ENCODE data around the gene HMGXB4. TPM values are rescaled to one million over a fixed set of nuclear protein-coding genes. Genes with fewer than 3 reads are reported as not detected.

Gene HMGXB4
- total and polyA plus RNA-seq, 8 donors, result 4.8 to 31.0 (median 13.4) TPM

DNA sequence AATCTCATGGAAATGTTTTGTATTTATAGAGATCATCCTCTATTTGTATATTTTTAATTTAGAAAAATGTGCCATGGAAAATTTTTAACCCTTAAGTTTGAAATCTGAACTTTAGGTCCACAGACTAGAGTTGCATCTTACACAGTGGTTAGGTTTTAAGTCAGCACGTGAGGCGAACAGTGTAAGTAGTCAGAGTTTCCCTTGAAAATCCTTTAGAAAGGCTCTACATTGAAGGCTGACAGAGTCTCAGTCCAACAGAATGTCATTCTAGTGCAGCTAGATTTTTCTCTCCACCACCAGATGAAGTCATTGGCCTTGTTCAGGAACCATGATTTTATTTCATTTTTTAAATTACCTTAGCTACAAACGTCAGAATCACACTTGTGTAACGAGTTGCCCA lies 18.7 kb downstream of the HMGXB4 start:
- H3K4me1 ChIP-seq, result no peaks in the 10 kb centered on the region
- intact Hi-C loops (cut with DNase I; ENCODE audit: low total_unique reads), result no loop called here
- H3K4me3 ChIP-seq, result no peak overlapping the region
- TF ChIP-seq, protein P1, sequence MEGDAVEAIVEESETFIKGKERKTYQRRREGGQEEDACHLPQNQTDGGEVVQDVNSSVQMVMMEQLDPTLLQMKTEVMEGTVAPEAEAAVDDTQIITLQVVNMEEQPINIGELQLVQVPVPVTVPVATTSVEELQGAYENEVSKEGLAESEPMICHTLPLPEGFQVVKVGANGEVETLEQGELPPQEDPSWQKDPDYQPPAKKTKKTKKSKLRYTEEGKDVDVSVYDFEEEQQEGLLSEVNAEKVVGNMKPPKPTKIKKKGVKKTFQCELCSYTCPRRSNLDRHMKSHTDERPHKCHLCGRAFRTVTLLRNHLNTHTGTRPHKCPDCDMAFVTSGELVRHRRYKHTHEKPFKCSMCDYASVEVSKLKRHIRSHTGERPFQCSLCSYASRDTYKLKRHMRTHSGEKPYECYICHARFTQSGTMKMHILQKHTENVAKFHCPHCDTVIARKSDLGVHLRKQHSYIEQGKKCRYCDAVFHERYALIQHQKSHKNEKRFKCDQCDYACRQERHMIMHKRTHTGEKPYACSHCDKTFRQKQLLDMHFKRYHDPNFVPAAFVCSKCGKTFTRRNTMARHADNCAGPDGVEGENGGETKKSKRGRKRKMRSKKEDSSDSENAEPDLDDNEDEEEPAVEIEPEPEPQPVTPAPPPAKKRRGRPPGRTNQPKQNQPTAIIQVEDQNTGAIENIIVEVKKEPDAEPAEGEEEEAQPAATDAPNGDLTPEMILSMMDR (IDR thresholded peaks at IDR 0.05), result no peak
- TF ChIP-seq POLR2A (IDR thresholded peaks at IDR 0.05), result no peak
- H3K9me3 ChIP-seq, result no peaks in the 10 kb centered on the region
- DNase-seq, result no peak
- H3K36me3 ChIP-seq, result peaks cover 5 to 70% (median 59%) of the 10 kb centered on the region in 4 donors
- H3K27ac ChIP-seq, result no peak overlapping the region
- no peaks in the 10 kb centered on the region for H3K27me3 ChIP-seq
- 75 to 86% (median 85%) methylated on average over 4 of the region's 4 CpGs for WGBS, 5 donors

DNA sequence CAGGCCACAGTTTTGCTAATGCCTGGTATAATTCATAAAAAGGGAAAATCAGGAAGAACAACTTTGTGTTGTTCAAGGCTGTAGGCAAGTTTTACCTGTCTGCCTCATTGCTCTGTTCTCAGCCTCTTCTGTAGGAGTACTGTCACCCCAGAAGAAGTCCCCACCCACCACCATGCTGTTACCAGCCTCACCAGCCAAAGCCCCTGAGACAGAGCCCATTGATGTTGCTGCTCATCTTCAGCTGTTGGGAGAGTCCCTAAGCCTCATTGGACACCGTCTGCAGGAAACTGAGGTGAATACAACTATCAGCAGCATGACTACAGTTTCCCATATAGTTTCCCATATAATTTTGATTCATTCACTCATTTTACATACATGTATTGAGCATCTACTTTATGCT lies 30.8 kb downstream of the HMGXB4 start:
- Histone ChIP-seq H3K27ac (no peak overlapping the region), H3K4me1 (no peaks in the 10 kb centered on the region), H3K27me3 (no peaks in the 10 kb centered on the region), H3K4me3 (no peak overlapping the region), H3K9me3 (no peaks in the 10 kb centered on the region), H3K36me3 (peaks cover 30 to 100% (median 95%) of the 10 kb centered on the region in 4 donors)
- intact Hi-C loops (cut with DNase I; ENCODE audit: low total_unique reads), result no loop called here
- 87 to 100% (median 92%) methylated on average over 1 of the region's 1 CpG for WGBS, 5 donors
- no peak for TF ChIP-seq POLR2AphosphoS5 (IDR thresholded peaks at IDR 0.05)
- no peak for TF ChIP-seq EP300 (IDR thresholded peaks at IDR 0.05)
- no peak for TF ChIP-seq POLR2A (IDR thresholded peaks at IDR 0.05)
- TF ChIP-seq, protein P1 (IDR thresholded peaks at IDR 0.05), result no peak
- DNase-seq, result no peak

DNA sequence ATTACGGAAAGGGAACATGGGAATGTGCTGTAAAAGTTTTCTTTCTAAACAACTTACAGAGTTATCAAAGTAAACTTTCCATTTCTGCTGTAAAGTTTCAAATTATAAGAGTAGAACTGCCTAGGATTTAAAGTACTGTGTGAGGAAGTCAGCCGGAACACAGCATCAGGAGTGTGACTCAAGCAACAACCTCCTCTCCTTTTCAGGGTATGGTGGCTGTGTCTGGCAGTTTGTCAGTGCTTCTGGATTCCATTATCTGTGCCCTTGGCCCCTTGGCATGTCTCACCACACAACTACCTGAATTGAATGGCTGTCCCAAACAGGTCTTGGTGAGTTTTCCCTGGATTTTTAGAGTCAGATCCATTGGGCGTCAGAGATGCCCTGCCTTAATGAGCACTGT lies 35.5 kb downstream of the HMGXB4 start:
- WGBS, 5 donors, result 94 to 100% (median 95%) methylated on average over 3 of the region's 3 CpGs
- intact Hi-C loops (cut with DNase I; ENCODE audit: low total_unique reads), result no loop called here
- H3K4me1 ChIP-seq, result no peaks in the 10 kb centered on the region

DNA sequence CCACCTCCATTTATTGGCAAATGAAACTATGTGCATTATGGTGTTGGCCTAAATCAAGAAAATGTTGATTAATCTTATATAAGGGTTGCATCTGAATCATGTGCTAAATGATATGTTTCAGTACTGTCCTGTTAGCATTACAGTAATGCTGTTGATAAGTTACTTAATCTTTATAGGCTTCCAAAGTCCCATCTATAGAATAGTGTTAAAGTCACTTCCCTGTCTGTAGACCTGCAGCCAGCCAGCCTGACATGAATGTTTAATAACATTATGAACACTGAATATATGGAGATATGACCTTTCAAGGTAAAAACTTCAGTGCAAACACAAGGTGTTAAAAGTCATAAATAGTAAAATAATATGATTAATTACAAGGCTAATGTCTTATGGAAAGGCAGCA lies 38.8 kb downstream of the HMGXB4 start:
- Histone ChIP-seq H3K27ac (no peak overlapping the region), H3K4me1 (peaks cover 6 to 14% (median 10%) of the 10 kb centered on the region in 4 donors), H3K36me3 (peaks cover 14 to 47% (median 42%) of the 10 kb centered on the region in 4 donors), H3K9me3 (no peaks in the 10 kb centered on the region), H3K27me3 (no peaks in the 10 kb centered on the region), H3K4me3 (no peak overlapping the region)
- TF ChIP-seq EP300 (IDR thresholded peaks at IDR 0.05) (no peak), POLR2AphosphoS5 (IDR thresholded peaks at IDR 0.05) (no peak), POLR2A (IDR thresholded peaks at IDR 0.05) (no peak)
- TF ChIP-seq, protein P1 (IDR thresholded peaks at IDR 0.05), result no peak
- intact Hi-C loops (cut with DNase I; ENCODE audit: low total_unique reads), result no loop called here
- no peak for DNase-seq

More for the DNA sequence above, 35.5 kb downstream of the HMGXB4 start:
- Histone ChIP-seq H3K9me3 (no peaks in the 10 kb centered on the region), H3K4me3 (no peak overlapping the region), H3K27me3 (no peaks in the 10 kb centered on the region), H3K36me3 (peaks cover 35 to 80% (median 75%) of the 10 kb centered on the region in 4 donors), H3K27ac (no peak overlapping the region)
- DNase-seq, result no peak
- TF ChIP-seq EP300 (IDR thresholded peaks at IDR 0.05) (no peak), POLR2A (IDR thresholded peaks at IDR 0.05) (no peak), POLR2AphosphoS5 (IDR thresholded peaks at IDR 0.05) (no peak)
- TF ChIP-seq, protein P1 (IDR thresholded peaks at IDR 0.05), result no peak
